Middle frontal gyrus (tissue), 1 donor: Measurements from ENCODE around the gene AK2.
"Not testable (repeated sequence)": the region's sequence is repeated elsewhere in the genome, so short reads cannot be mapped to it uniquely, and the experiment has no call there.

ENCODE experiments used
- DNase-seq: peaks from one replicate; pipeline ENCODE4 v3.0.0-alpha.2; 2015; ENCODE audit warnings: low spot score; ENCODE audit errors: extremely low spot score

AK2 gene

DNA sequence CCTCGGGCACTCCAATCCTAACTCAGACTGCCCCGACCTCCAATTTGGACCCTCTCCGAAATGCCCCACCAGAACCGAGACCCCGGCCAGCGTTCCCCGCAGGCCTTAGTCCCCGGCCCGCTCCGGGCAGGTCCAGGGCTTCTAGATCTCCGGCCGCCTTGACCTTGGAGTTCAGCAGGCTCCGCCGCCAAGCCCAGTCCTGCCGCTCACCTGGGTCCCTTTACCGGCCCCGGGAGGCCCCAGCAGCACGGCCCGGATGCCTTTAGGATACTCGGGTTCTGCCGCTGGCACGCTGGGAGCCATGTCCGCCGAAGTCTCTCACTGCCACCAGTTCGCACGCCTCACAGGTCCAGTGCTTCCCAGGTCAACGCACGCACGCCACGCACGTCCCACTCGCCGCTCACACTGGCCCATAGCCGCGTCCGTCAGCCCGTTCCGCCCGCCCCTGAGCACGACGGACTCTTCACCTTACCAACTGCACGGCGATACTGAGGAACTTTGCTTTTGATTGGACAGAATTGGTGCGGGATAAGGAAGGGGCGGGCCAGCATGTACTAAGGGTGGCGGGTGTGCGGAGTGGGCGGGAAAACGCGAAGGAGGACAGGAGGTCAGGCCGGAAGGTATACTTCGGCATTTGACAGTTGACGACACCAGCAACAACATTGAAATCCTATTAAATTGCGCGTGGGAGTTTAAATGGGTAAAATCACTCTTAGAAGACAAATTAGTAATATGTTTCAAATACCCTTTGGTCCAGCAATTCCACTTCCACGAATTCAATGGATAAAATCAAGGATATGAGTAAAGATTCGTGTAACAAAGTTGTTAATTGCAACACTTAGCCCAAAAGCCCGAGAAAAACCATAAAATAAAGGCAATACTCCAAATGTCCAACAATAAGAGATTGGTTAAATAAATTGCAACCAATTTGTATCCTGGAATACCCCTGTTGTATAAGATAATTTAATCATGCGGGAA lies at the start of gene AK2:
TSS of gene AK2 (minus strand) at position 358 of the 978 bp plus-strand sequence. CDS start at position 303, 55 bp downstream.
- DNase-seq: peak; percentile 97

DNA sequence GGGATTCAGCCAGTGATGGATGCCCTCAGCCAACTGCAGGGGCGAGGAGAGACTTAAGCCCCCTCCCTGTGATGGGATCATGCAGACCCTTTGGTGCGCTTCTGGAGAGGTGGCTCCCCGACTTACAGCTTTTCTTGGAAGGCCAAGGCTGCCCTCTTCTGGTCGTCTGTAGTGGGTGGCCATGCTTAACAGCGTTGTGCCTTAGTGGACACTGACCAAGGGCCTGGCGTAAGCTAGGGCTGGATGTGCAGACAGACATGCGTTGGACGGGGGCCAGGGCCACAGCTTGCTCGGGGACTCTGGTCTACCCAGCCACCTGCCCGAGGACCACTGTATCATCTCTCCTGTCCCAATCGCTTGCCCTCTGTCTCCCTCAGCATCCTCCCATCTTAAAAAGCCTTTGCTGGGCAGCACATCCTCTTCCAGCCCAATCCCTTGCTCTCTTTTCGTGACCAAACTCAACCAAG lies 49.7 kb upstream of the AK2 start:
- DNase-seq: peak; percentile 78

DNA sequence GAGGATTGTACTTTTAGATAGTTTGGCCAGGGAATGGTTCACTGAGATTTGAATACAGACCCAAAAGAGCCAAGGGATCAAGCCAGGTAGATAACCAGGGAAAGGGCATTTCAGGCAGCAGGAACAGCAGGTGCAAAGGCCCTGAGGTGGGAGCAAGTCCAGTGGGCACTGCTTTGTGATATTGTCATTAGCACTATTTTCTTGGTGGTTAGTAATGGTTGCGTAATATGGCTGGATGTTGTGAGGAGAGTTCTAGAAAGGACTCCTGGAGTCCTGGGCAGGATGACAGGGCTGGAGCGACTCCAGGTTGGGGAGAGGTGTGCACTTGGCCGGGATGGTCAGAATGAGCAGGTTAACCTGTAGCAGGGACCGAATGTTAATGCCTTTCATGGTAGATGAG lies 48.6 kb upstream of the AK2 start:
- no peak for DNase-seq

DNA sequence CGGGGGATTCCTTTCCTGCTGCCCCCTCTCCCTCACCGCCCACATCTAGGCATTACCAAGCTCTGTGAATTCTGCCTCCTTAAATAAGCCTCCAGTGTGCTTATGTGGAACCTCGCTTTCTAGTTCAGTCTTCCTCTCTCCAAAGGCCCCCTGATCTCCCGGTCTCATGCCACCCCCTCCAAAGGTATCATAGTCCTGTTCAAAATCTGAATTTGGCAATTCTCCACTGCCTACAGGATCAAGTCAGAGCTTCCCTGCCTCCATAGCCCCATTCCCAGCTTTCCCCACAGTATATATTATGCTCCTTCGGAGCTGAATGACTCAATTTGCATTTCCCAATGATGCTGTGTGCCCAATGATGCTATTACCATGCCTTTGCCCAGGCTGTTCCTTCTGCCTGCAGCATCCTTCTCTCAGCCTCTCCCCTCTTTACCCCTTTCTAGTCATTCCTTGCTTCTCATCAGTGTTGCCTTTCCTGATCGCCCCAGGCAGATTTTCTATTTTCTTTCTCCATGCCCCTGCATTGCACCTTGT lies 46.0 kb upstream of the AK2 start:
- DNase-seq: no peak

DNA sequence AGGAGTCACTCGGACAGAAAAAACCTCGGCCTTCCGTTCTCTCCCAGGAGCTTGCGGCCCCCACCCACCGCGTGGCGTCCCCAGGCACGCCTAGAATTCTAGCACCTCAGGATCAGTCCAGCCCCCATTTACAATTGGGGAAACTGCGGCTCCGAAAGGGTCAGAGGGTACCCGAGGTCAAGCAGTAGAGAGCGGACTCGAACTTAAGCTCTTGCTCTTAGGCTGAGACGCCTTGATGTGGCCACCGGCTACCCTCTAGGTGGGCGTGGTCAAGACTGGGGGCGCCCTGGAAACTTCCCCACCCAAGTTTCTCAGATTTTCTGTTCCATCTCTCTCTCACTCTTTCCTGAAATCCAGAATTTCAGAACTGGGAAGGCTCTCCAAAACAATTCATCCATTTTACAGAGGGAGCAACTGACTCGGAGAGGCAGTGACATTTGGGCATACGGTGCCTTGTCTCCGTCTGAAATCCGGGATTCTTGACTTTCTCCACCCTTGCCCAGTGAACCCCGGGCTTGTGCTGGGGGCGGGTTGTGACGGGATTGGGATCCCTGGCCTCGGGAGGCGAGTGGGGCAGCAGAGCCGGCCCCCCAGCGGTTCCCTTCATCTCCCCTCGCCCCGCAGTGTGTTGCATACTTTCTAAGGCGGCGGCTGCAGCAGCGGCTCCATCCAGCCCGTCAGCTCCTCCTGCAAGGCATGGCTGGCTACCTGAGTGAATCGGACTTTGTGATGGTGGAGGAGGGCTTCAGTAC lies 45.0 kb upstream of the AK2 start:
- no peak for DNase-seq

DNA sequence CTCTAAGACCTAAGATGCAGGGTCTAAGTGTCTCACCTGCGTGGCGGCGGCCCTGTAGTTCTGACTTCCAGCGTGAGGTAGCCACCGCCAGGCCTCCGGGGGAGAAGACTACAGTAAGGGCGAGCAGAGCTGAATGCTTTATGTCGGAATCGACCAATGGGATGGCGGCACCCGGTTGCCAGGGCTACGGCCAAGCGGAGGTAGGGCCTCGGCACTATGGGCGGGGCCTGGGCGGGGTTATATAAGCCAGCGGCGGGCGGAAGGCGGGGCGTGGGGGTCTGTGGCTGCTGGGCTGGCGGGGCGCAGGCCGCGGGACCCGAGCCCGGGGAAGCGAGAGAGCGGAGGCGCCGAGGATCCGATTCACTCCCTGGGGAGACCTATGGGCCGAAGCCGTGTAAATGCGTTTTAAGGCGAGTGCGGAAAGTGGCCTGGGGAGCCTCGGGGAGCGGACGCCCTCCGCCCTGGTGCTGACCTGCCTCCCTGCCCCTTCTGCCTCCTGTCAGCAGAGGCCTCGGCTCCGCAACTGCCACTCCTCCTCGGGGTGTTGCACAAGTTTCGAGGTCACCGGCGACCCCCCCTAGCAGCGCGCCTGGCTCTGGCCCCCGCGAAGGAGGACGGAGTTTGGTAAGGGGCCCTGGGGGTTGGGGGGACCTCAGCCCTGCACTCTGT lies 44.3 kb upstream of the AK2 start, which contains the start of gene AZIN2:
TSS of gene AZIN2 (plus strand) at position 269 of the 669 bp plus-strand sequence. CDS start 1,097 bp downstream, outside the sequence.
- peak; percentile 88 for DNase-seq

DNA sequence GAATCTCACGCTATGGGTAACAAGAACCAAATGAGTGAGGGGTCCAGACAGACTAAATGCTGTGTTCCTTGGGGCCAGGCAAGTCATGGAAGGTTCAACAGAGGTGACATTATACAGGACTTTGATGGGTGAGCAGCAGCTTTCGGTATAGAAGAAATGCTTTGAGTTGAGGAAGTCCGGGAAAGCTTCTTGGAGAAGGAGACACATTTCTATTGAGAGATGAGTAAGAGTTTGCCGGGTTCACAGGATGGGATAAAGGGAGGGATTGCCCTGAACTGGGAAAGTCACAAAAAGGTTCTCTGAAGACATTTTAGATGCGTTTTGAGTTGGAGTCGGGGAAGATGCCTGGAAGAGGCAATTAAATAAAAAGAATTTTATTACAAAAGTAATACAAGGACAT lies 43.7 kb upstream of the AK2 start:
- no peak for DNase-seq

DNA sequence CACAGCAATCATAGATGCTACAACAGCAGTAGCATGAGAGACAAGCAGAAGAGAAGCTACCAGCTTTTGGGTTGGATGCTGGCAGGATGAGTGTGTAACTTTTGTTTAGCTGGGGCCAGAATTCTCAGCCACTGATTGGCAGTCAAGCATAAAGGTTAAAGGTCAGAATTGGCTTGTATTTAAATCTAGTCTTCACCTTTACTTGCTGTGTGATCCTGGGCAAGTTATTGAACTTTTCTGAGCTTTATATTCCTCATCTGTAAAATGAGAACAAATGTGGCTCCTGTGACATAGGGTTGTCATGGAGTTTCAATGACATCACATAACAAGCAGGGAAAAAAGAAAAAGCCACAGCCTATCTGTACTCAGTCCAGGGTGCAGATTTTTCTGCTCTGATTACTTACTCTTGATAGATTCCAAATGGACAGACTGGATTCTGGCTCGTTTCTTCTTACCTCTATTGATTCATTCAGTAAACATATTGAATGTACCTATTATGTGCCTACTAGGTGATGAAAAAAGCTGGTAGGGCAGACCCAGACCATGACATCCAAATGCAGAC lies 41.4 kb upstream of the AK2 start:
- no peak for DNase-seq

DNA sequence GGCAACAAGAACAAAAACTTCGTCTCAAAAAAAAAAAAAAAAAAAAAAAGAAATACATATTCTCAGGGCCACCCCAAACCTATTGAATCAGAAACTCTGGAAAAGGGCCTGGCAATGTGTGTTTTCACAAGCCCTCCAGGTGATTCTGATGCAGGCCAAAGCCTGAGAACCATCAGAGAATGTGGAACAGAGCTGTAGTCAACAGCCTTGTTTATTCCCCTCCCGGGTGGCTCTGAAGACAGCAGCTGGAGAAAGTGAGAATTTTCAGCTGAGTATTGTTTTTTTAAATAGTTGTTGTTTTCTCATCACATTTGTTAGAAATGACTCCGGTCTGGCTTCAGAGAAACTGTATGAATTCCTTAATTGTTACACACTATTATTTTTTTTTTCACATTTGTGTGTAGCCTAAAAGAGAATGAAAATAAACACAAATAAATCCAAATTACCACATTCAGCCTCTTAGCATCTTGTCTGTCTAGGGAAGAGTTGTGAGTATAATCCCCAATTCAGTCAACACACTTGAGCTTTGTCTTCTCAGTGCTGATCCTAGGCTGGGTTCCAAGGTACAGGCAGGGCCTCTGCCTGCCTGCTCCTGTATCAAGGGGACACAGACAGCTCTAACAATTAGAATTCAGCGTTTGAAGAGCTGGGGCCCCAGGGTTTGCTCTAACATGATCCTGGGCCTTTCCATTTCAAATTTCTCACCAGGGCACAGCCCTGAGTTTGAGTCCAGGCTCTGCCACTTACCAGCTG lies 37.7 kb upstream of the AK2 start:
- DNase-seq: no peak

DNA sequence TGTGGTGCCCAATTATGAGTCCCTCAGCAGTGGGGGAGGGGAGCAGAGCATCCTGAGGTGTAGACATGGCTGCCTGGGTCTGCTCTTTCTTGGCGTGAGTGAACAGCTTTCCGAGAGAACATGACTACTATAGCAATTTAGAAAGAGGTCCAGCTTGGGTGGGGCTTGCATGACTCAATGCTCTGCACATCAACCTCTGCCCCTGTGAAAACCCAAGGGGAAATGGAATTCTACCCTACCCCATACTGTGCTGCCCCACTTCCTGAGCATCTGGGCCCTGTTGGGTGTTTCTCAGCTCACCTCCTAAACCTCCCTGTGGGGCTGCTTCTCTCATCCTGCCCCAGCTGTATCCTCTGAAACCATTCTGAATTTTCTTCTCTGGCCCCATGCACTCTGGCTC lies 36.0 kb upstream of the AK2 start:
- DNase-seq: no peak

DNA sequence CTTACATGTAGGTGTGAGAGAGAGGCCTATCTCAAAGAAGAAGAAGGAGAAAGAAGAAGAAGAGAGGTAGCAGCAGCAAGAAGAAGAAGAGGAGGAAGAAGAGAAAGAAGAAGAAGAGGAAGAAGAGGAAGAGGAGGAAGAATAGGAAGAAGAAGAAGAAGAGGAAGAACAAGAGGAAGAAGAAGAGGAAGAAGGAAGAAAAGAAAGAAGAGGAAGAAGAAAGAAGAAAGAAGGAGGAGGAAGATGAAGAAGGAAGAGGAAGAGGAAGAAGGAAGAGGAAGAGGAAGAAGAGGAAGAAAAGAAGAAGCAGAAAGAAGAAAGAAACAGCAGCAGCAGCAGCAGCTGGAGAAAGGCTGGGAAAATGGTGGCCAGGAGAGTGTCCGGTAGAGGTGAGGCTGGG lies 33.9 kb upstream of the AK2 start:
- no peak for DNase-seq

DNA sequence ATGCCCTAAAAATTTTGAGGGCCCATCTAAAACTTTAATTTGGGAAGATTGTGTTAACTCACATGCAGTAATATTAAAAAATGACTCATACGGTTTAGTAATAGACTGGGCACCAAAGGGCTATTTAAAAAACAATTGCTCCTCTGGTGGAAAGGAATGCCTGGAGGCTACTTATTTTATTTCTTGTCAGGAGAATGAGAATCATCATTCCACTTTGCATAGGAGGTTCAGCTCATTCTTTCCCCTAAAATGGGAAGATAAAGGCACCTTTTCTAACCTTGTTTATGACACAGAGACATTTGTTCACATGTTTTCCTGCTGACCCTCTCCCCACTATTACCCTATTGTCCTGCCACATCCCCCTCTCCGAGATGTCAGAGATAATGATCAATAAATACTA lies 31.4 kb upstream of the AK2 start:
- not testable (repeated sequence) for DNase-seq

DNA sequence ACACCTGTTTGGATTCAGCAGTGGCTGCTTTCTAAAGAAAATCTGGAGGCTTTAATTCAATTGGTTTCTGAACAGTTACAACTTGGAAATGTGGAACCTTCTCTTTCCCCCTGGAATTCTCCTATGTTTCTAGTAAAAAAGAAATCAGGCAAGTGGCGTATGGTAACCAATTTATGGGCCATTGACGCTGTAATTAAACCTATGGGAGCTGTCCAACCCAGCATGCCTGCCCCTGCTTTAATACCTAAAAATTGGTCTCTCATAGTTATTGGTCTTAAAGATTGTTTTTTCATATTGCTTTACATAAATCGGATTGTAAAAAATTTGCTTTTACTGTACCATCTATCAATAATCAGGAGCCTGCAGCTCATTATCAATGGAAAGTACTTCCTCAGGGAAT lies 29.8 kb upstream of the AK2 start:
- not testable (repeated sequence) for DNase-seq

DNA sequence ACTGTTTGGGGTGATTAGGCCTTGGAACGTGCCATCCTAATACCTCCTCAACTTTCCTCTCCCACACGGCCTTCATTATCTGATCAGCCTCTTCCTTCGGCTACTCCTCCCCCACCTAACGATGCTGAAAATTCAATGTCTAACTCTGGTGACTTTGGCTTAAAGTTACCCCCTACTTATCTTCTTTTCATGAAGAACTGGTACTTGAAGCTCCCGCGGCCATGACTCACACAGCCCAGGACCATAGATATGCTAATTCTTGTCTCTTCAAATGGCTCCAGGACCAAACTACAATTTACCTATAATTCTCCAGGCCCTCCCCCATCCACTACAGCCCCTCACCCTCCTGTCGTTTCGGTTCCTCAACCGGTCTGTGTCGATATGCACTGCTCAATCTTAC lies 28.6 kb upstream of the AK2 start:
- DNase-seq: no peak

DNA sequence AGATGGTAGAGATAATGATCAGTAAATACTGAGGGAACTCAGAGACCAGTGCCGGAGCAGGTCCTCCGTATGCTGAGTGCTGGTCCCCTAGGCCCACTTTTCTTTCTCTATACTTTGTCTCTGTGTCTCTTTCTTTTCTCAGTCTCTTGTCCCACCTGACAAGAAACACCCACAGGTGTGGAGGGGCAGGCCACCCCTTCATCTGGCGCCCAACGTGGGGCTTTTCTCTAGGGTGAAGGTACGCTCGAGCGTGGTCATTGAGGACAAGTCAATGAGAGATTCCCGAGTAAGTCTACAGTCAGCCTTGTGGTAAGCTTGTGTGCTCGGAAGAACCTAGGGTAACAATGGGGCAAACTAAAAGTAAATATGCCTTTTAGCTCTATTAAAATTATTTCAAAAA lies 27.6 kb upstream of the AK2 start:
- DNase-seq: not testable (repeated sequence)

DNA sequence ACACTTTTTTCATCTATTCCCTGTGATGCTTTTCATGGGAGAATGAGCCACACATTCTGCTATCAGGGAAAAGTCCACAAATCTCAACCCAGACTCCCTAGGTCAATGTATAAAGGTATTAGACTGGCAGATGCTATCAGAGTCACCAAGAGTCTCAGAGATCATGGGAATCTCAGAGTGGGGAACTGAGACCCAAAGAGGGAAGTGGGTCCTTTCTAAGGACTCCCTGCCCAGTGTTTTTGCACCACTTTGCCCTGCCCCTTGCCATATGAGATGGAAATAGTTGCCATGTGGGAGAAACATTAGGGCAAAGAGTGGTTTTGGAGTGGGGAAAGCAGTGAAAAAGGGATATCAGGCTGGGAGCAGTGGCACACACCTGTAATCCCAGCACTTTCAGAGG lies 25.2 kb upstream of the AK2 start:
- no peak for DNase-seq

DNA sequence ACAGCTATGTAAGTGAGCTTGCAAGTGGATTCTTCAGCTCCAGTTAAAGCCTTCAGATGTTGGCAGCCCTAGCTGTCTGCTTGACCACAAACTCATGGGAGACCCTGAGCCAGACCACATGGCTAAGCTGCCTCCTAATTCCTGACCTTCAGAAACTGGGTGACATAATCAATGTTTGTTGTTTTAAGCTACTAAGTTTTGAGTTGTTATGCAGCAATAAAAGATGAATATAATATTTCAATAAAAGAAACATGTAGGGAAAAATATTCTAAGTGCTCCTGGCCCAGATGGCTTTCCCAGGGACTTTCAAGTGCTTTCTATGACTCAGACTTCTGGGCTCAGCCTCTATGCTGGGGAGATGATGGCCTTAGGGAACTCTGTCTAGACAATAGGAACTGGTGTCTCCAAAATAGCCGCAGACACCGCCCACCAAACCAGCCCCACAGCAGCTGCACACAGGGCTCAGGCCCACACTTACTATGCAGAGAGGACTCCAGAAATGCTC lies 23.9 kb upstream of the AK2 start:
- no peak for DNase-seq

DNA sequence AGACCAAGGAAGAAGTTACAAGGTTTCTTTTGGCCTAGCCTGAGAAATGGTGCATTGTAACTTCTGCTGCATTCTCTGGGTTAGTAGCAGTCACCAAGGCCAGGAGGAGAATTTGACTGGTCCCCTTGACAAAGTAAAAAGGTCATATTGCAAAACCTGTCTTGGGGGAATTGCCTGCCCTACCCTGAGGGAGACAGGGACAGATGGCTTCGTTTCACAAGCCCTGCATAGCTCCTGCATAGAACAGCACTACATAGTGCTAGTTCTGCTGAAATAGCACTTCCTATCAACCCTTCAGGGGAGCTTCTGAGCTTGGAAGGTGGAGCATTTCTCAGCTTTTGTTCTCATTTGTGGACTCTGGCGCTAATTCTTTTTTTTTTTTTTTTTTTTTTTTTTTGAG lies 20.4 kb upstream of the AK2 start:
- DNase-seq: no peak

DNA sequence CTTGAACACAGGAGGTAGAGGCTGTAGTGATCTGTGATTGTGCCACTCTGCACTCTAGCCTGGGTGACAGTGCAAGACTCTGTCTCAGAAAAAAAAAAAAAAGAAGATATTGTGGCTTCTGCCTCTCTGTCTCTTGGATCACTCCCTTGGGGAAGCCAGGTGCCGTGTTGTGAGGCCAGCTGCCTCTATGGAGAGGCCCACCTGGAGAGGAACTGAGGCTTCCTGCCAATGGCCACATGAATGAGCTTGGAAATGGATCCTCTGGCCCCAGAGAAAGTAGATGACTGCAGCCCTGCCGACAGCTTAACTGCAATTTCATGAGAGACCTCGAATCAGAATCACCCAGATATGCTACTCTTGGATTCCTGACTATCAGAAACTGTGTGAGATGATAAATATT lies 19.7 kb upstream of the AK2 start:
- DNase-seq: no peak
